HL-60 (cell line): ENCODE results near the gene MARK1.

ENCODE experiments used
- DNase-seq, 2 experiments: peaks; one replicate each; pipeline ENCODE4 v3.0.0-alpha.2; 2010 to 2020; ENCODE audit warnings: low read depth in 1 of 2, low spot score in 1 of 2
- H3K27ac ChIP-seq: fragments of 250-450 bp; sonication (Bioruptor Pico); replicated peaks from 2 replicates; pipeline ENCODE4 v1.5.1; 2020; ENCODE audit warnings: mild to moderate bottlenecking, moderate library complexity
- H3K27me3 ChIP-seq: fragments of 250-450 bp; sonication (Bioruptor Pico); 2 replicates; pipeline ENCODE4 v1.5.1; 2021; ENCODE audit warnings: mild to moderate bottlenecking, moderate library complexity; ENCODE audit not compliant: insufficient read depth, poor library complexity, severe bottlenecking
- H3K4me3 ChIP-seq: replicated peaks from 2 replicates; pipeline ENCODE4 v1.5.1; 2011; ENCODE audit warnings: mild to moderate bottlenecking, control low read depth, low read length; ENCODE audit not compliant: insufficient read depth
- CTCF ChIP-seq: IDR thresholded peaks from one replicate; pipeline ENCODE4 v1.5.1; 2011; ENCODE audit warnings: low read length, control low read depth, inconsistent platforms; ENCODE audit not compliant: insufficient read depth
- GABPA ChIP-seq: IDR thresholded peaks from 2 replicates; pipeline ENCODE4 v1.6.1; 2012; ENCODE audit warnings: low read depth
- POLR2AphosphoS5 ChIP-seq: IDR thresholded peaks from 2 replicates; pipeline ENCODE4 v1.6.1; 2012; ENCODE audit warnings: low read depth
- REST ChIP-seq: IDR thresholded peaks from 2 replicates; pipeline ENCODE4 v1.6.1; 2012; ENCODE audit warnings: low read depth; ENCODE audit not compliant: insufficient replicate concordance
- SPI1 ChIP-seq: IDR thresholded peaks from 2 replicates; pipeline ENCODE4 v1.6.1; 2012; ENCODE audit warnings: low read depth, mild to moderate bottlenecking, borderline replicate concordance

Gene MARK1

GRCh38 chr1:220703305-220703704 lies 175.4 kb downstream of the MARK1 start:
- DNase-seq, result no peak
- Histone ChIP-seq H3K27me3 (peaks cover 2% of the 10 kb centered on the region), H3K27ac (no peak overlapping the region), H3K4me3 (no peak overlapping the region)
- TF ChIP-seq SPI1 (peak; percentile 58; the same call in 1 of the 2 replicates), REST (no peak)

GRCh38 chr1:220705782-220706181 lies 177.8 kb downstream of the MARK1 start:
- H3K27ac ChIP-seq, result no peak overlapping the region
- DNase-seq, result no peak
- no peaks in the 10 kb centered on the region for H3K27me3 ChIP-seq
- no peak overlapping the region for H3K4me3 ChIP-seq
- TF ChIP-seq POLR2AphosphoS5, result no peak
- TF ChIP-seq CTCF, result no peak
- no peak for TF ChIP-seq REST

- Histone ChIP-seq H3K27ac (no peak overlapping the region), H3K27me3 (no peaks in the 10 kb centered on the region), H3K4me3 (no peak overlapping the region)
- no peak for DNase-seq
- no peak for TF ChIP-seq GABPA
- no peak for TF ChIP-seq SPI1
- no peak for TF ChIP-seq CTCF
- no peak for TF ChIP-seq POLR2AphosphoS5
- no peak for TF ChIP-seq REST
Measured at GRCh38 chr1:220706480-220706879, 178.5 kb downstream of the MARK1 start.

- no peak for DNase-seq
- no peak for TF ChIP-seq SPI1
- no peak for TF ChIP-seq GABPA
- no peak for TF ChIP-seq POLR2AphosphoS5
- TF ChIP-seq CTCF, result no peak
- TF ChIP-seq REST, result no peak
- Histone ChIP-seq H3K27me3 (no peaks in the 10 kb centered on the region), H3K4me3 (no peak overlapping the region), H3K27ac (no peak overlapping the region)
Measured at GRCh38 chr1:220707160-220707559, 179.2 kb downstream of the MARK1 start.
